Gastrocnemius medialis (tissue), 4 donors: Measurements from ENCODE around the gene HRH4. TPM values are rescaled to one million over a fixed set of nuclear protein-coding genes. Genes with fewer than 3 reads are reported as not detected.

Experiments used
- ATAC-seq, 2 donors: fragments of 150-250 bp; one replicate each; pipeline ENCODE4 v1.9.1; 2016
- DNase-seq, 2 donors: peaks; one replicate each; pipeline ENCODE4 v3.0.0-alpha.2; 2019
- H3K27ac ChIP-seq, 4 donors: fragments of 200-600 bp; sonication (generic); 1 replicate in 1 of 4; 2 replicates in 3 of 4; pipeline ENCODE4 v1.5.1; 2016 to 2018; ENCODE audit warnings: mild to moderate bottlenecking in 2 of 4, moderate library complexity in 1 of 4
- H3K27me3 ChIP-seq, 3 donors: fragments of 200-600 bp; sonication (generic) in 2 of 3; 1 replicate in 1 of 3; 2 replicates in 2 of 3; pipeline versions ENCODE4 v1.5.1 to v1.6.0; 2016 to 2019; ENCODE audit warnings: mild to moderate bottlenecking in 1 of 3, moderate library complexity in 1 of 3
- H3K36me3 ChIP-seq, 2 donors: fragments of 200-600 bp; sonication (generic) in 1 of 2; one replicate each; pipeline ENCODE4 v1.5.1; 2017 to 2018
- H3K4me1 ChIP-seq, 2 donors: fragments of 200-600 bp; sonication (generic) in 1 of 2; one replicate each; pipeline ENCODE4 v1.5.1; 2016 to 2017; ENCODE audit warnings: mild to moderate bottlenecking in 2 of 2
- H3K4me3 ChIP-seq, 4 donors: fragments of 200-600 bp; sonication (generic) in 3 of 4; 1 replicate in 1 of 4; 2 replicates in 3 of 4; pipeline ENCODE4 v1.5.1; 2016 to 2019; ENCODE audit warnings: mild to moderate bottlenecking in 2 of 4
- H3K9me3 ChIP-seq, 3 donors: fragments of 200-600 bp; sonication (generic) in 2 of 3; 1 replicate in 1 of 3; 2 replicates in 2 of 3; pipeline ENCODE4 v1.5.1; 2016 to 2019
- CTCF ChIP-seq, 5 experiments: fragments of 450-650 bp in 3 of 5; fragments of 200-600 bp in 2 of 5; sonication (generic) in 2 of 5; IDR thresholded peaks in 4 of 5; conservative IDR thresholded peaks in 1 of 5; 1 replicate in 4 of 5; 2 replicates in 1 of 5; pipeline ENCODE4 v1.5.1; 2016 to 2019; ENCODE audit warnings: antibody characterized with exemption in 5 of 5, mild to moderate bottlenecking in 3 of 5, moderate library complexity in 3 of 5
- POLR2A ChIP-seq, 2 donors: fragments of 450-650 bp; IDR thresholded peaks; one replicate each; pipeline ENCODE4 v1.6.1; 2017; ENCODE audit warnings: antibody characterized with exemption in 2 of 2, mild to moderate bottlenecking in 2 of 2, moderate library complexity in 2 of 2
- in situ Hi-C, 4 donors: fragments of 200-750 bp; cut with MboI; loops; one replicate each; pipeline versions ENCODE4 v1.15.0 to v1.8.0; 2017; ENCODE audit warnings: low sequenced_read_pairs in 4 of 4
- intact Hi-C: fragments of 100-400 bp; cut with DNase I; formaldehyde crosslinking; loops from one replicate; pipeline ENCODE4 v1.15.1; 2023; ENCODE audit warnings: low total_unique reads
- total RNA-seq, 4 donors: library from RNA; depleted of rRNA; stranded (reverse); fragments of >200 nt; gene quantifications; one replicate each; pipeline versions ENCODE4 v1.1.0 to v1.2.3, GENCODE V29; 2016

HRH4 gene
- total RNA-seq, 4 donors from 2014 or later = not detected

GRCh38 chr18:24428709-24429108 lies 31.7 kb upstream of the HRH4 start:
- TF ChIP-seq POLR2A (IDR thresholded peaks at IDR 0.05) (no peak), CTCF (IDR thresholded peaks at IDR 0.05 in 4 of 5, conservative IDR thresholded peaks at IDR 0.05 in 1 of 5) (no peak)
- H3K4me1 ChIP-seq = peaks cover 7 to 11% of the 10 kb centered on the region in 2 donors
- no peak overlapping the region for H3K4me3 ChIP-seq
- H3K36me3 ChIP-seq = peaks cover 0 to 4% of the 10 kb centered on the region in 2 donors
- ATAC-seq (no peak), DNase-seq (no peak)
- in situ Hi-C loops (loop anchor here in 1 of 4 donors (25.0 kb wide), 1 partner anchor 91 kb away; no protein-coding TSS in a partner anchor), intact Hi-C loops (no loop called here)
- H3K27ac ChIP-seq = no peak overlapping the region
- H3K27me3 ChIP-seq = peaks cover 5 to 23% (median 12%) of the 10 kb centered on the region in 3 donors
- H3K9me3 ChIP-seq = no peaks in the 10 kb centered on the region

- intact Hi-C loops (no loop called here), in situ Hi-C loops (loop anchor here in 1 of 4 donors (25.0 kb wide), 1 partner anchor 92 kb away; no protein-coding TSS in a partner anchor)
- peaks cover under 1 to 18% (median 11%) of the 10 kb centered on the region in 3 donors for H3K27me3 ChIP-seq
- TF ChIP-seq CTCF (IDR thresholded peaks at IDR 0.05 in 4 of 5, conservative IDR thresholded peaks at IDR 0.05 in 1 of 5) = no peak
- no peak for TF ChIP-seq POLR2A (IDR thresholded peaks at IDR 0.05)
- peaks cover 0 to 4% of the 10 kb centered on the region in 2 donors for H3K36me3 ChIP-seq
- no peak overlapping the region for H3K4me3 ChIP-seq
- H3K27ac ChIP-seq = no peak overlapping the region
- no peaks in the 10 kb centered on the region for H3K9me3 ChIP-seq
- H3K4me1 ChIP-seq = peaks cover 7 to 11% of the 10 kb centered on the region in 2 donors
- ATAC-seq (no peak), DNase-seq (no peak)
These were observed 31.2 kb upstream of the HRH4 start for GRCh38 chr18:24429188-24429587.

- intact Hi-C loops = no loop called here
- ATAC-seq = no peak
- in situ Hi-C loops = loop anchor here in 1 of 4 donors (25.0 kb wide), 1 partner anchor 95 kb away; no protein-coding TSS in a partner anchor
These were observed 27.8 kb upstream of the HRH4 start for GRCh38 chr18:24432618-24433017.

GRCh38 chr18:24436939-24437338 lies 23.5 kb upstream of the HRH4 start:
- intact Hi-C loops = no loop called here
- in situ Hi-C loops = loop anchor here in 1 of 4 donors (25.0 kb wide), 1 partner anchor 100 kb away; no protein-coding TSS in a partner anchor
- peaks cover 0 to 28% of the 10 kb centered on the region in 2 donors for H3K36me3 ChIP-seq

More at GRCh38 chr18:24432618-24433017, 27.8 kb upstream of the HRH4 start:
- Histone ChIP-seq H3K4me1 (peaks cover 4 to 7% of the 10 kb centered on the region in 2 donors), H3K27ac (no peak overlapping the region), H3K36me3 (peaks cover 0 to 4% of the 10 kb centered on the region in 2 donors), H3K9me3 (no peaks in the 10 kb centered on the region), H3K4me3 (no peak overlapping the region), H3K27me3 (no peaks in the 10 kb centered on the region)
- no peak for DNase-seq
- TF ChIP-seq POLR2A (IDR thresholded peaks at IDR 0.05) = no peak
- TF ChIP-seq CTCF (IDR thresholded peaks at IDR 0.05 in 4 of 5, conservative IDR thresholded peaks at IDR 0.05 in 1 of 5) = no peak

More at GRCh38 chr18:24436939-24437338, 23.5 kb upstream of the HRH4 start:
- no peaks in the 10 kb centered on the region for H3K4me1 ChIP-seq
- H3K27ac ChIP-seq = no peak overlapping the region
- no peak for ATAC-seq
- TF ChIP-seq POLR2A (IDR thresholded peaks at IDR 0.05) (no peak), CTCF (IDR thresholded peaks at IDR 0.05 in 4 of 5, conservative IDR thresholded peaks at IDR 0.05 in 1 of 5) (no peak)
- no peak for DNase-seq
- H3K27me3 ChIP-seq = no peaks in the 10 kb centered on the region
- H3K4me3 ChIP-seq = no peak overlapping the region
- no peaks in the 10 kb centered on the region for H3K9me3 ChIP-seq
